HCT116 (cell line): Measurements from ENCODE around the gene SIT1.

Experiments used
- CTCF ChIP-seq, 3 experiments: fragments of 200-600 bp in 1 of 3; sonication (generic) in 1 of 3; IDR thresholded peaks in 2 of 3; conservative IDR thresholded peaks in 1 of 3; 2 replicates each; pipeline ENCODE4 v1.5.1; 2012 to 2017; ENCODE audit warnings: low read depth in 2 of 3, low read length in 2 of 3, antibody characterized with exemption in 1 of 3, borderline replicate concordance in 1 of 3, control low read depth in 1 of 3, mild to moderate bottlenecking in 1 of 3, mixed read lengths in 1 of 3, mixed run types in 1 of 3, moderate library complexity in 1 of 3; ENCODE audit not compliant: insufficient read depth in 1 of 3
- EZH2 ChIP-seq: fragments of 200-600 bp; sonication (generic); IDR thresholded peaks from 2 replicates; pipeline ENCODE4 v1.6.1; 2017; ENCODE audit warnings: antibody characterized with exemption, mixed run types
- POLR2A ChIP-seq: IDR thresholded peaks from 2 replicates; pipeline ENCODE4 v1.7.0; 2011; ENCODE audit warnings: borderline replicate concordance; ENCODE audit not compliant: insufficient read depth, insufficient read length; ENCODE audit errors: extremely low read depth
- POLR2AphosphoS5 ChIP-seq: IDR thresholded peaks from 2 replicates; pipeline ENCODE4 v1.6.1; 2011; ENCODE audit warnings: mild to moderate bottlenecking, low read depth, low read length, moderate library complexity

DNA sequence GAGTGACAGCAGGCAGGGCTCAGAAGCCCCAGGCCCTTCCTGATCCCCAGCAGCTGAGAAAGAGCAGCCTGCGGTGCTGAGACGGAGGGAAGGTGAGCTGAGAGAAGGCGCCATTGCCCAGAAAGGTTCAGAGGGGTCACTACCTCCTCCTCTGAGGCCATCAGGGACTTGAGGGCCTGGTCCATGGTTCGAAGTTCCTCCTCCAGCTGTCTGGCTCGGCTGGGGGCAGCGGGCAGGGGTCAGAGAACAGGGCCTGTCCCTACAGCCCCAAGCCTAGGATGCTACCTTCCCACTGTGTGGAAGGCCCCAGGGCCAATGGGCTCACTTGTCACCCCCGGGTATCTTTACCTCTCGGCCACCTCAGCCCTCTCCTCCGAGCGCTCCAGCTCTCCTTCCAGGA is 34.2 kb upstream of the SIT1 start:
- TF ChIP-seq CTCF (IDR thresholded peaks at IDR 0.05 in 2 of 3, conservative IDR thresholded peaks at IDR 0.05 in 1 of 3; ENCODE audit: borderline replicate concordance in 1 of 3, insufficient read depth in 1 of 3, low read depth in 2 of 3, low read length in 2 of 3) (no peak), EZH2 (no peak), POLR2AphosphoS5 (no peak), POLR2A (no peak)
